HepG2 (cell line): ENCODE data around the gene LYZL1. TPM values are rescaled to one million over a fixed set of nuclear protein-coding genes. Genes with fewer than 3 reads are reported as not detected.
A peak's percentile ranks its signal among the peaks of the same experiment; 100 is the strongest.

Experiments
- ATAC-seq: fragments of 200-7000 bp; cut with Tn5 transposase; 3 replicates; pipeline ENCODE4 v1.9.1; 2020; ENCODE audit warnings: mild to moderate bottlenecking, moderate library complexity
- BruUV-seq: library from RNA; stranded (reverse); fragments of 400-500 nt; replicated peaks from 2 replicates; lab custom pipeline; 2021; lab: Mats Ljungman, UMichigan
- CTCF ChIA-PET: fragments of 300-600 bp; formaldehyde crosslinking; extraction: SDS; loops from one replicate; lab custom pipeline; 2021; ENCODE audit warnings: low total read pairs, inconsistent platforms, low intra/inter-chr PET ratio; lab: Yijun Ruan, JAX
- POLR2A ChIA-PET: fragments of 350-600 bp; sonication (Branson Sonifier 250); formaldehyde crosslinking; loops from one replicate; lab custom pipeline; 2020; ENCODE audit warnings: antibody characterized with exemption, inconsistent platforms; lab: Yijun Ruan, JAX
- DNase-seq: peaks from one replicate; pipeline ENCODE4 v3.0.0-alpha.2; 2015; ENCODE audit warnings: low spot score
- FAIRE-seq: peaks from 3 replicates; lab custom pipeline; 2011; peaks lifted over from hg19 to GRCh38; lab: Jason Lieb, UNC
- H2AFZ ChIP-seq: one replicate; pipeline ENCODE4 v1.6.1; 2011; ENCODE audit warnings: low read length, inconsistent platforms
- H3K27ac ChIP-seq: fragments of 300-600 bp; 3 replicates; pipeline ENCODE4 v1.8.0; 2011; ENCODE audit warnings: mixed run types, mild to moderate bottlenecking, mixed read lengths, low read length, inconsistent platforms; ENCODE audit not compliant: insufficient read depth; ENCODE audit errors: extremely low read length
- H3K27me3 ChIP-seq, 2 experiments: fragments of 200-600 bp in 1 of 2; 2 replicates in 1 of 2; 3 replicates in 1 of 2; pipeline versions ENCODE4 v1.6.0 to v1.8.0; 2011; ENCODE audit warnings: low read length in 2 of 2, mild to moderate bottlenecking in 2 of 2, moderate library complexity in 2 of 2, inconsistent platforms in 1 of 2; ENCODE audit not compliant: insufficient read depth in 2 of 2, control insufficient read depth in 1 of 2
- H3K36me3 ChIP-seq, 2 experiments: fragments of 200-600 bp in 1 of 2; replicated peaks in 1 of 2; 2 replicates in 1 of 2; 3 replicates in 1 of 2; pipeline versions ENCODE4 v1.5.1 to v1.8.0; 2011; ENCODE audit warnings: low read length in 2 of 2, inconsistent platforms in 1 of 2; ENCODE audit not compliant: insufficient read depth in 2 of 2, control insufficient read depth in 1 of 2
- H3K4me1 ChIP-seq: 2 replicates; pipeline ENCODE4 v1.5.1; 2012; ENCODE audit warnings: low read length, inconsistent platforms; ENCODE audit not compliant: insufficient read depth
- H3K4me2 ChIP-seq: 2 replicates; pipeline ENCODE4 v1.6.0; 2011; ENCODE audit warnings: low read depth, low read length, inconsistent platforms
- H3K4me3 ChIP-seq, 3 experiments: fragments of 200-600 bp in 1 of 3; sonication (generic), shearing (Covaris generic) in 1 of 3; replicated peaks in 1 of 3; 2 replicates each; pipeline ENCODE4 v1.5.1; 2011 to 2016; ENCODE audit warnings: low read length in 3 of 3, inconsistent platforms in 2 of 3, low read depth in 2 of 3, mild to moderate bottlenecking in 2 of 3, control low read depth in 1 of 3, mixed read lengths in 1 of 3; ENCODE audit not compliant: insufficient read depth in 1 of 3
- H3K79me2 ChIP-seq: one replicate; pipeline ENCODE4 v1.6.1; 2011; ENCODE audit warnings: low read length, inconsistent platforms; ENCODE audit not compliant: insufficient read depth
- H3K9ac ChIP-seq: 2 replicates; pipeline ENCODE4 v1.6.0; 2011; ENCODE audit warnings: mild to moderate bottlenecking, low read depth, low read length, inconsistent platforms; ENCODE audit not compliant: insufficient read depth
- H3K9me3 ChIP-seq: 2 replicates; pipeline ENCODE4 v1.5.1; 2012; ENCODE audit warnings: mild to moderate bottlenecking, low read length
- H4K20me1 ChIP-seq: 2 replicates; pipeline ENCODE4 v1.6.0; 2011; ENCODE audit warnings: inconsistent platforms, mild to moderate bottlenecking, low read length, moderate library complexity; ENCODE audit not compliant: insufficient read depth
- CAMTA2 ChIP-seq: sonication (generic); formaldehyde crosslinking; IDR thresholded peaks from 2 replicates; pipeline ENCODE4 v1.4.0; 2020; ENCODE audit warnings: mild to moderate bottlenecking, missing genetic modification reagents, borderline replicate concordance
- CEBPB ChIP-seq: IDR thresholded peaks from 2 replicates; pipeline ENCODE4 v1.6.1; 2011; ENCODE audit warnings: low read depth, low read length, improper control_type of control experiment, borderline replicate concordance
- FOXA3 ChIP-seq: IDR thresholded peaks from 2 replicates; pipeline ENCODE4 v1.6.1; 2016; ENCODE audit warnings: missing genetic modification reagents, missing compliant biosample characterization
- FUBP1 ChIP-seq: sonication (generic); formaldehyde crosslinking; IDR thresholded peaks from 2 replicates; pipeline ENCODE4 v1.5.1; 2020; ENCODE audit warnings: missing genetic modification reagents, mild to moderate bottlenecking, borderline replicate concordance
- PCBP1 ChIP-seq: fragments of 200-400 bp; formaldehyde crosslinking; IDR thresholded peaks from 2 replicates; pipeline ENCODE4 v1.6.1; 2017; ENCODE audit warnings: mild to moderate bottlenecking, low read depth, low read length, borderline replicate concordance
- ZNF335 ChIP-seq: sonication (generic); formaldehyde crosslinking; IDR thresholded peaks from 2 replicates; pipeline ENCODE4 v1.4.0; 2020; ENCODE audit warnings: missing genetic modification reagents
- ZNF704 ChIP-seq: sonication (generic); formaldehyde crosslinking; IDR thresholded peaks from 2 replicates; pipeline ENCODE4 v1.8.1; 2023; ENCODE audit warnings: mild to moderate bottlenecking, inconsistent platforms, moderate library complexity, missing genetic modification reagents, borderline replicate concordance
- WGBS: methylation state at CpG from one replicate; pipeline ENCODE4 v1.1.6; 2017; ENCODE audit warnings: low lambda C conversion rate; 5-methylcytosine and 5-hydroxymethylcytosine counted together
- in situ Hi-C: cut with HindIII; loops from 2 replicates; pipeline ENCODE4 v1.10.0; 2017; ENCODE audit warnings: low pct_unique_long_range_greater_than_20kb; ENCODE audit not compliant: extremely low pct_ligation_motif_present
- intact Hi-C: fragments of 100-400 bp; cut with micrococcal nuclease; formaldehyde crosslinking; loops from one replicate; pipeline ENCODE4 v1.10.0; 2022; ENCODE audit not compliant: unreplicated experiment
- polyA plus RNA-seq, 8 experiments: library from polyadenylated mRNA; depleted of rRNA in 3 of 8; stranded (reverse) in 7 of 8; unstranded in 1 of 8; fragments of >200 nt; fragmentation: Illumina TruSeq in 4 of 8; extraction: Trizol in 4 of 8; gene quantifications; 2 replicates each; pipeline versions ENCODE4 v1.2.1 to v1.2.3, GENCODE V29; 2011 to 2016; ENCODE audit warnings: low read depth in 4 of 8, missing spikeins in 1 of 8, mixed read lengths in 1 of 8; ENCODE audit not compliant: insufficient read depth in 1 of 8
- total RNA-seq, 5 experiments: library from RNA; depleted of rRNA; stranded (reverse); fragments of >200 nt; fragmentation: Illumina TruSeq; extraction: Trizol; gene quantifications; 2 replicates each; pipeline ENCODE4 v1.2.3, GENCODE V29; 2016; ENCODE audit warnings: low read depth in 1 of 5
- TF ChIP-seq, protein P1 (sequence below): sonication (generic); formaldehyde crosslinking; IDR thresholded peaks from 2 replicates; pipeline ENCODE4 v1.8.1; 2023; ENCODE audit warnings: missing genetic modification reagents, inconsistent platforms, borderline replicate concordance

Gene LYZL1
- total and polyA plus RNA-seq, 2 of the 13 experiments (the other 11 are each of a cell fraction or from before 2014, with no cell fraction given) = not detected

- TF ChIP-seq CEBPB = 0 out of 2 replicates have a peak, but pooled peaks have one; percentile 47
- no peak for TF ChIP-seq PCBP1
- TF ChIP-seq FOXA3 = no peak
- TF ChIP-seq ZNF335 (CRISPR knock-in tag) = no peak
- Histone ChIP-seq H3K27me3 (no peaks in the 10 kb centered on the region), H3K36me3 (no peaks in the 10 kb centered on the region), H4K20me1 (no peaks in the 10 kb centered on the region), H3K9me3 (peaks cover 13% of the 10 kb centered on the region; the same call in 1 of the 2 replicates), H3K4me3 (no peak overlapping the region), H2AFZ (no peak overlapping the region), H3K9ac (no peak overlapping the region), H3K4me1 (peaks cover 52% of the 10 kb centered on the region), H3K4me2 (0 out of 2 replicates have a peak overlapping the region, but pooled peaks have one; percentile 10), H3K79me2 (no peaks in the 10 kb centered on the region), H3K27ac (no peak overlapping the region)
- 68% methylated on average over 3 of the region's 3 CpGs for WGBS
- no peak for ATAC-seq
- no TSS peak for BruUV-seq
- DNase-seq = no peak
- intact Hi-C loops (no loop called here), in situ Hi-C loops (no loop called here)
- CTCF ChIA-PET = no interaction called here
- no peak for FAIRE-seq
- POLR2A ChIA-PET = no interaction called here
Measured at GRCh38 chr10:29345910-29346209, 57.0 kb downstream of the LYZL1 start.

GRCh38 chr10:29346296-29347001 lies 57.6 kb downstream of the LYZL1 start:
- H4K20me1 ChIP-seq = no peaks in the 10 kb centered on the region
- H2AFZ ChIP-seq = no peak overlapping the region
- H3K27me3 ChIP-seq = no peaks in the 10 kb centered on the region
- H3K4me3 ChIP-seq = no peak overlapping the region
- CTCF ChIA-PET = no interaction called here
- intact Hi-C loops (no loop called here), in situ Hi-C loops (no loop called here)
- 88% methylated on average over 9 of the region's 9 CpGs for WGBS
- H3K4me1 ChIP-seq = peaks cover 57% of the 10 kb centered on the region
- POLR2A ChIA-PET = interaction anchor here (0.6 kb wide), 1 partner anchor 13 kb away, joined by 3 read pairs; no protein-coding TSS in a partner anchor
- no peak overlapping the region for H3K4me2 ChIP-seq
- no peak overlapping the region for H3K9ac ChIP-seq
- FAIRE-seq (no peak), DNase-seq (no peak), ATAC-seq (no peak; the same call in 2 of the 3 replicates)
- peaks cover 13% of the 10 kb centered on the region; the same call in 1 of the 2 replicates for H3K9me3 ChIP-seq
- H3K36me3 ChIP-seq = no peaks in the 10 kb centered on the region
- H3K79me2 ChIP-seq = no peaks in the 10 kb centered on the region
- H3K27ac ChIP-seq = no peak overlapping the region
- BruUV-seq = no TSS peak
- TF ChIP-seq, protein P1, sequence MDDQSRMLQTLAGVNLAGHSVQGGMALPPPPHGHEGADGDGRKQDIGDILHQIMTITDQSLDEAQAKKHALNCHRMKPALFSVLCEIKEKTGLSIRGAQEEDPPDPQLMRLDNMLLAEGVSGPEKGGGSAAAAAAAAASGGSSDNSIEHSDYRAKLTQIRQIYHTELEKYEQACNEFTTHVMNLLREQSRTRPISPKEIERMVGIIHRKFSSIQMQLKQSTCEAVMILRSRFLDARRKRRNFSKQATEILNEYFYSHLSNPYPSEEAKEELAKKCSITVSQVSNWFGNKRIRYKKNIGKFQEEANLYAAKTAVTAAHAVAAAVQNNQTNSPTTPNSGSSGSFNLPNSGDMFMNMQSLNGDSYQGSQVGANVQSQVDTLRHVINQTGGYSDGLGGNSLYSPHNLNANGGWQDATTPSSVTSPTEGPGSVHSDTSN = no peak
- no peak for TF ChIP-seq FUBP1 (CRISPR knock-in tag)
- no peak for TF ChIP-seq CAMTA2 (CRISPR knock-in tag)
- no peak for TF ChIP-seq ZNF704 (CRISPR knock-in tag)
